Cardiac muscle cell (in vitro differentiated cells and primary cell): Measurements from ENCODE around the gene RHOT1. TPM values are rescaled to one million over a fixed set of nuclear protein-coding genes. Genes with fewer than 3 reads are reported as not detected.

Source experiments
- DNase-seq, 2 donors: peaks; one replicate each; pipeline versions ENCODE4 v3.0.0 to v3.0.0-alpha.2; 2010 to 2017; ENCODE audit warnings: low read depth in 1 of 2, low spot score in 1 of 2
- H3K27ac ChIP-seq: fragments of 200-600 bp; sonication (generic); 2 replicates; pipeline ENCODE4 v1.5.1; 2016
- H3K27me3 ChIP-seq: fragments of 200-600 bp; sonication (generic); 2 replicates; pipeline ENCODE4 v1.6.0; 2016; ENCODE audit warnings: control low read depth
- H3K36me3 ChIP-seq: fragments of 200-600 bp; sonication (generic); 2 replicates; pipeline ENCODE4 v1.5.1; 2016; ENCODE audit warnings: control low read depth
- H3K4me1 ChIP-seq: fragments of 200-600 bp; sonication (generic); 2 replicates; pipeline ENCODE4 v1.8.1; 2017; ENCODE audit warnings: low read depth, mild to moderate bottlenecking, mixed run types
- H3K4me3 ChIP-seq: fragments of 200-600 bp; sonication (generic); 2 replicates; pipeline ENCODE4 v1.5.1; 2016; ENCODE audit warnings: mild to moderate bottlenecking
- H3K9me3 ChIP-seq: fragments of 200-600 bp; sonication (generic); 2 replicates; pipeline ENCODE4 v1.5.1; 2017; ENCODE audit warnings: low read depth, mild to moderate bottlenecking, control low read depth
- CTCF ChIP-seq: IDR thresholded peaks from 2 replicates; pipeline ENCODE4 v1.5.1; 2012; ENCODE audit warnings: low read depth, mild to moderate bottlenecking, low read length
- polyA plus RNA-seq: library from polyadenylated mRNA; unstranded; fragments of >200 nt; fragmentation: Nextera tagmentation; extraction: Ambion mirVana; gene quantifications from 2 replicates; pipeline ENCODE4 v1.2.1, GENCODE V29; 2016
- total RNA-seq: library from RNA; depleted of rRNA; stranded (reverse); fragments of >200 nt; gene quantifications from 2 replicates; pipeline ENCODE4 v1.2.3, GENCODE V29; 2016

Gene RHOT1
- total and polyA plus RNA-seq, 2 experiments from 2014 or later, result 47.1 to 62.0 TPM

DNA sequence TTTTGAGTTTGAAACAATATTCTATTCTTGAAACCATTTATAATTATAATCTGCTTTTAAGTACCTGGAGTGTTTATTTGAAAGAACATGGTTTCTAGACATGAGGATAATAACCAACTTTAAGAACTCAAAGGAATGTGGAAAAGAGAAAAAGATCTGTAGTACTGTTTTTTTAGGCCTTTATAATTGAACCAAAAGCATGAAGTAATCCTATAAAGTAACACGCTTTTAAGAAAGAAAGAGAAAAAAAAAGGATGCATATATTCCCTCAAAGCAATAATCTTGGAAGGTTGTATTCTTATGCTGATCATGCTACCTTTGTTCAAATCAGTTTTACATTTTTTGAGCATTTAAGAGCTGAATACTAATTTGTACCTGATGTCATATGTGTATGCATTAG lies 69.4 kb downstream of the RHOT1 start:
- no peaks in the 10 kb centered on the region for H3K27me3 ChIP-seq
- H3K9me3 ChIP-seq, result no peaks in the 10 kb centered on the region
- DNase-seq, result no peak
- H3K4me3 ChIP-seq, result no peak overlapping the region
- H3K27ac ChIP-seq, result no peak overlapping the region
- H3K36me3 ChIP-seq, result peaks cover 54% of the 10 kb centered on the region
- TF ChIP-seq CTCF, result no peak
- no peaks in the 10 kb centered on the region for H3K4me1 ChIP-seq

GRCh38 chr17:32215696-32216095 lies 73.4 kb downstream of the RHOT1 start:
- Histone ChIP-seq H3K36me3 (peaks cover 18% of the 10 kb centered on the region), H3K9me3 (no peaks in the 10 kb centered on the region), H3K27ac (no peak overlapping the region), H3K27me3 (no peaks in the 10 kb centered on the region), H3K4me3 (no peak overlapping the region), H3K4me1 (no peaks in the 10 kb centered on the region)
- no peak for TF ChIP-seq CTCF
- DNase-seq, result no peak

DNA sequence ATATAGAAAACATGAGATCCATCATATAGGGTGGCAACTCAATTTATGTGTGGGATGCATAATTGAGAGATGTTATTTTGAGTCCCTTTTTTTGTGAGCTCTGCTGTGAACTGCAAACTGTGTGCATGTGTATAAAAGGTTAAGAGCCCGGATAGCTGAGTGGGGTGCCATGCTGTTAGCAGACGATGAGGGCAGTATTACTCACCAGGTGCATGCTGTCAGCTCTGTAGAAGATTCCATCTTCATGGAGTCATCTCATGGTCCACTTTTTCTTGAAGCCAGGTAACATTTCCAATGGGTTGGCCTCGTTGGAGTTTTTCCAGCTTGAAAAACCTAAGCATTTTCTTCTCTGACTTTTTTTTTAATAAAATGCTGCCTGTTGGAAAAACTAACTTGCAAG lies 80.3 kb downstream of the RHOT1 start:
- H3K36me3 ChIP-seq, result peaks cover 7% of the 10 kb centered on the region
- no peak overlapping the region for H3K4me3 ChIP-seq
- no peaks in the 10 kb centered on the region for H3K9me3 ChIP-seq

DNA sequence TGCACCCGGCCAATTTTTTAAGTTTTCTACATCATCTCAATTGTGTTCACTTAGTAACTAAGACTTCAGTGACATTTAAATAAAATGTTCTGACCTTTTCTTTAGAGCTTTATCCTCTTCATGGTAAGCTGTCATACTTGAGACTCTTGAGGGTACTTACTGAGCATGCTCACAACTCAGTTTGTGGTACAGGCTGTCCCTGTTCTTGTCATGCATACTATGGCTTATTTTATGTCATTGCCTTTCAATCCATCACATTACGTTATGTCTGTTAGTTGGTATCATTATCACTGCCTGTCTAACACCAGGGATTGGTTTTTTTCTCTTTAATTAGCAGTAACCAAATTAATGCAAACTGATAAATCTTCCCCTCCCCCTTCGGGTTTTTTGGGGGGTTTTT lies 81.4 kb downstream of the RHOT1 start:
- TF ChIP-seq CTCF, result no peak
- Histone ChIP-seq H3K4me3 (no peak overlapping the region), H3K36me3 (peaks cover 7% of the 10 kb centered on the region), H3K27me3 (no peaks in the 10 kb centered on the region), H3K9me3 (no peaks in the 10 kb centered on the region), H3K27ac (no peak overlapping the region), H3K4me1 (no peaks in the 10 kb centered on the region)
- DNase-seq, result no peak

More for the DNA sequence above, 80.3 kb downstream of the RHOT1 start:
- Histone ChIP-seq H3K4me1 (no peaks in the 10 kb centered on the region), H3K27me3 (no peaks in the 10 kb centered on the region), H3K27ac (no peak overlapping the region)
- DNase-seq, result no peak
- no peak for TF ChIP-seq CTCF

GRCh38 chr17:32226886-32227285 lies 84.6 kb downstream of the RHOT1 start:
- Histone ChIP-seq H3K36me3 (peaks cover 7% of the 10 kb centered on the region), H3K27me3 (no peaks in the 10 kb centered on the region), H3K27ac (no peak overlapping the region), H3K4me3 (no peak overlapping the region), H3K4me1 (peaks cover under 1% of the 10 kb centered on the region), H3K9me3 (no peaks in the 10 kb centered on the region)
- DNase-seq, result no peak
- TF ChIP-seq CTCF, result no peak

DNA sequence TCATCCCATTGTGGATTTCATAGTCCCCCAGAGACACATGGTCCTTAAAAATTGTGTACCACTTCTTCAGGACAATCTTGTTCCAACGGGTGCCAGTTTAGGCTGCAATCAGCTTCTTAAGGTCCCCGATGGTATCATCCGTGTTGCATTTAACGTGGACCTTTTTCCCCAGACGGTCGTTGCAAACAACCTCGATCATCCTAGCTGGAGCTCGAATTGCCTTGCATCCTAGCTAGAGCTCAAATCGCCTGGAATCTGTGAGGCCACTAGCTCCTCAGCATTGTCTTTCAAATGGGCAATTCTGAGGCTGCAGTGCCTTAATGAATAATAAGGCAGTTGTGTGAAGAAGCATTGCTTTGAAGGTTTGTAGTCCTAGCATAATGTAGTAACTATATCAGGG lies 85.6 kb downstream of the RHOT1 start:
- Histone ChIP-seq H3K4me1 (peaks cover 5% of the 10 kb centered on the region), H3K36me3 (peaks cover 7% of the 10 kb centered on the region), H3K9me3 (no peaks in the 10 kb centered on the region), H3K27me3 (no peaks in the 10 kb centered on the region), H3K4me3 (no peak overlapping the region), H3K27ac (no peak overlapping the region)
- DNase-seq, result no peak
- no peak for TF ChIP-seq CTCF
